HL-60 (cell line): ENCODE data around the gene VGLL2.

Source experiments
- CTCF ChIP-seq: IDR thresholded peaks from one replicate; pipeline ENCODE4 v1.5.1; 2011; ENCODE audit warnings: low read length, control low read depth, inconsistent platforms; ENCODE audit not compliant: insufficient read depth
- GABPA ChIP-seq: IDR thresholded peaks from 2 replicates; pipeline ENCODE4 v1.6.1; 2012; ENCODE audit warnings: low read depth
- POLR2AphosphoS5 ChIP-seq: IDR thresholded peaks from 2 replicates; pipeline ENCODE4 v1.6.1; 2012; ENCODE audit warnings: low read depth
- REST ChIP-seq: IDR thresholded peaks from 2 replicates; pipeline ENCODE4 v1.6.1; 2012; ENCODE audit warnings: low read depth; ENCODE audit not compliant: insufficient replicate concordance
- SPI1 ChIP-seq: IDR thresholded peaks from 2 replicates; pipeline ENCODE4 v1.6.1; 2012; ENCODE audit warnings: low read depth, mild to moderate bottlenecking, borderline replicate concordance

- TF ChIP-seq CTCF (no peak), REST (no peak), GABPA (no peak), POLR2AphosphoS5 (no peak), SPI1 (no peak)
Observed at GRCh38 chr6:117263353-117263927, 1.9 kb upstream of the VGLL2 start.
